NCI-H146 treated with DMSO at 0.1 percent for 48 hours (cell line): ENCODE results near the gene FAAP20.
"Not testable (repeated sequence)": the region's sequence is repeated elsewhere in the genome, so short reads cannot be mapped to it uniquely, and the experiment has no call there.

Experiments
- DNase-seq: peaks from one replicate; lab custom pipeline; 2025; ENCODE audit not compliant: unreplicated experiment; lab: John Stamatoyannopoulos, UW

Gene FAAP20

GRCh38 chr1:2163205-2163604 is 31.4 kb downstream of the FAAP20 start:
- no peak for DNase-seq

- no peak for DNase-seq
Measured at GRCh38 chr1:2160451-2161300, 33.9 kb downstream of the FAAP20 start.

- no peak for DNase-seq
Measured at GRCh38 chr1:2159124-2159523, 35.4 kb downstream of the FAAP20 start.

GRCh38 chr1:2158272-2158671 is 36.3 kb downstream of the FAAP20 start:
- no peak for DNase-seq

- DNase-seq = no peak
Measured at GRCh38 chr1:2157856-2158255, 36.7 kb downstream of the FAAP20 start.

- no peak for DNase-seq
Measured at GRCh38 chr1:2156866-2157265, 37.7 kb downstream of the FAAP20 start.

- DNase-seq = no peak
Measured at GRCh38 chr1:2155788-2156187, 38.8 kb downstream of the FAAP20 start.

- DNase-seq = no peak
Measured at GRCh38 chr1:2155147-2155598, 39.4 kb downstream of the FAAP20 start.

- no peak for DNase-seq
Measured at GRCh38 chr1:2154022-2154421, 40.5 kb downstream of the FAAP20 start.

GRCh38 chr1:2152954-2153353 is 41.6 kb downstream of the FAAP20 start:
- no peak for DNase-seq

- DNase-seq = no peak
Measured at GRCh38 chr1:2151911-2152310, 42.7 kb downstream of the FAAP20 start.

- DNase-seq = no peak
Measured at GRCh38 chr1:2151252-2151651, 43.3 kb downstream of the FAAP20 start.

- DNase-seq = no peak
Measured at GRCh38 chr1:2150801-2151200, 43.8 kb downstream of the FAAP20 start.

- no peak for DNase-seq
Measured at GRCh38 chr1:2148691-2149090, 45.9 kb downstream of the FAAP20 start.

- DNase-seq = not testable (repeated sequence)
Measured at GRCh38 chr1:2147869-2148268, 46.7 kb downstream of the FAAP20 start.

GRCh38 chr1:2146836-2147517 is 47.6 kb downstream of the FAAP20 start:
- no peak for DNase-seq

GRCh38 chr1:2145946-2146835 is 48.4 kb downstream of the FAAP20 start:
- no peak for DNase-seq

GRCh38 chr1:2144501-2145090 is 50.0 kb downstream of the FAAP20 start:
- DNase-seq = no peak

GRCh38 chr1:2143814-2144500 is 50.6 kb downstream of the FAAP20 start:
- no peak for DNase-seq

GRCh38 chr1:2141025-2141424 is 53.5 kb downstream of the FAAP20 start:
- DNase-seq = no peak
